Liver (tissue), 9 donors: ENCODE measurements around the gene CNBP. TPM values are rescaled to one million over a fixed set of nuclear protein-coding genes. Genes with fewer than 3 reads are reported as not detected.

Experiments
- DNase-seq: peaks from one replicate; pipeline ENCODE4 v3.0.0-alpha.2; 2017; ENCODE audit warnings: low spot score
- H3K27ac ChIP-seq, 2 donors: one replicate each; pipeline ENCODE4 v1.7.0; 2013; ENCODE audit warnings: inconsistent platforms in 2 of 2, low read length in 2 of 2, control low read depth in 1 of 2, low read depth in 1 of 2, mild to moderate bottlenecking in 1 of 2
- H3K27me3 ChIP-seq, 4 donors: one replicate each; pipeline versions ENCODE4 v1.6.1 to v1.7.0; 2013; ENCODE audit warnings: low read length in 3 of 4, inconsistent platforms in 1 of 4, mild to moderate bottlenecking in 1 of 4, moderate library complexity in 1 of 4; ENCODE audit not compliant: control insufficient read depth in 4 of 4, insufficient read depth in 4 of 4
- H3K36me3 ChIP-seq, 4 donors: one replicate each; pipeline versions ENCODE4 v1.6.1 to v1.7.0; 2013; ENCODE audit warnings: low read length in 3 of 4, mild to moderate bottlenecking in 3 of 4, low read depth in 1 of 4, moderate library complexity in 1 of 4; ENCODE audit not compliant: control insufficient read depth in 4 of 4, insufficient read depth in 3 of 4
- H3K4me1 ChIP-seq, 4 donors: one replicate each; pipeline versions ENCODE4 v1.6.1 to v1.7.0; 2013; ENCODE audit warnings: low read length in 3 of 4, mild to moderate bottlenecking in 3 of 4, moderate library complexity in 1 of 4; ENCODE audit not compliant: control insufficient read depth in 4 of 4, insufficient read depth in 4 of 4
- H3K4me3 ChIP-seq, 3 donors: one replicate each; pipeline versions ENCODE4 v1.6.1 to v1.7.0; 2013; ENCODE audit warnings: low read length in 3 of 3, control low read depth in 1 of 3, low read depth in 1 of 3, mild to moderate bottlenecking in 1 of 3
- H3K9ac ChIP-seq, 2 donors: one replicate each; pipeline ENCODE4 v1.7.0; 2013; ENCODE audit warnings: low read length in 2 of 2, mild to moderate bottlenecking in 2 of 2, moderate library complexity in 2 of 2, control low read depth in 1 of 2, low read depth in 1 of 2
- H3K9me3 ChIP-seq, 4 donors: one replicate each; pipeline versions ENCODE4 v1.6.1 to v1.7.0; 2013; ENCODE audit warnings: low read length in 3 of 4; ENCODE audit not compliant: control insufficient read depth in 4 of 4
- ATF3 ChIP-seq: IDR thresholded peaks from 2 replicates; pipeline ENCODE4 v1.6.1; 2016; ENCODE audit warnings: antibody characterized with exemption
- CTCF ChIP-seq: fragments of 150-350 bp; IDR thresholded peaks from 2 replicates; pipeline ENCODE4 v1.5.1; 2017; ENCODE audit warnings: improper control_type of control experiment, low read depth, low read length; ENCODE audit not compliant: missing input control
- EGR1 ChIP-seq, 2 donors: IDR thresholded peaks; 2 replicates each; pipeline ENCODE4 v1.6.1; 2016 to 2018; ENCODE audit warnings: antibody characterized with exemption in 2 of 2, low read depth in 2 of 2
- FOXA1 ChIP-seq: IDR thresholded peaks from 2 replicates; pipeline ENCODE4 v1.6.1; 2016; ENCODE audit warnings: antibody characterized with exemption
- FOXA2 ChIP-seq: IDR thresholded peaks from 2 replicates; pipeline ENCODE4 v1.6.1; 2016; ENCODE audit warnings: antibody characterized with exemption
- GABPA ChIP-seq, 2 donors: IDR thresholded peaks in 1 of 2; conservative IDR thresholded peaks in 1 of 2; 2 replicates each; pipeline ENCODE4 v1.6.1; 2016; ENCODE audit warnings: antibody characterized with exemption in 2 of 2, mild to moderate bottlenecking in 1 of 2, moderate library complexity in 1 of 2
- HNF4A ChIP-seq, 2 donors: conservative IDR thresholded peaks; 2 replicates each; pipeline ENCODE4 v1.6.1; 2016; ENCODE audit warnings: antibody characterized with exemption in 2 of 2, mild to moderate bottlenecking in 2 of 2
- HNF4G ChIP-seq: IDR thresholded peaks from 2 replicates; pipeline ENCODE4 v1.6.1; 2016; ENCODE audit warnings: antibody characterized with exemption
- JUND ChIP-seq, 2 donors: IDR thresholded peaks; 2 replicates each; pipeline ENCODE4 v1.6.1; 2016; ENCODE audit warnings: antibody characterized with exemption in 2 of 2
- MAX ChIP-seq: IDR thresholded peaks from 2 replicates; pipeline ENCODE4 v1.6.1; 2016; ENCODE audit warnings: antibody characterized with exemption
- NR2F2 ChIP-seq: IDR thresholded peaks from 2 replicates; pipeline ENCODE4 v1.6.1; 2016; ENCODE audit warnings: antibody characterized with exemption
- RAD21 ChIP-seq, 2 donors: IDR thresholded peaks; 2 replicates each; pipeline ENCODE4 v1.6.1; 2016; ENCODE audit warnings: antibody characterized with exemption in 2 of 2, mild to moderate bottlenecking in 2 of 2
- REST ChIP-seq: IDR thresholded peaks from 2 replicates; pipeline ENCODE4 v1.6.1; 2016; ENCODE audit warnings: antibody characterized with exemption, mild to moderate bottlenecking
- RXRA ChIP-seq, 2 donors: IDR thresholded peaks; 2 replicates each; pipeline ENCODE4 v1.6.1; 2017 to 2018; ENCODE audit warnings: antibody characterized with exemption in 2 of 2, mild to moderate bottlenecking in 1 of 2
- SP1 ChIP-seq: IDR thresholded peaks from 2 replicates; pipeline ENCODE4 v1.6.1; 2018; ENCODE audit warnings: antibody characterized with exemption, mild to moderate bottlenecking
- TAF1 ChIP-seq: conservative IDR thresholded peaks from 2 replicates; pipeline ENCODE4 v1.6.1; 2016; ENCODE audit warnings: antibody characterized with exemption, mild to moderate bottlenecking
- YY1 ChIP-seq: IDR thresholded peaks from 2 replicates; pipeline ENCODE4 v1.6.1; 2016; ENCODE audit warnings: antibody characterized with exemption, mild to moderate bottlenecking
- WGBS: extraction: QIAGEN DNeasy Blood & Tissue Kit; methylation state at CpG from one replicate; pipeline ENCODE4 v1.1.7; 2013; 5-methylcytosine and 5-hydroxymethylcytosine counted together
- polyA plus RNA-seq, 2 donors: library from polyadenylated mRNA; stranded (reverse) in 1 of 2; unstranded in 1 of 2; fragments of 200-250 nt in 1 of 2; fragments of >200 nt in 1 of 2; fragmentation: Nextera tagmentation in 1 of 2; extraction: Ambion mirVana in 1 of 2; gene quantifications; one replicate each; pipeline versions ENCODE4 v1.2.1 to v1.2.3, GENCODE V29; 2013 to 2015
- total RNA-seq, 2 donors: library from RNA; depleted of rRNA; stranded (reverse); fragments of >200 nt; gene quantifications; one replicate each; pipeline ENCODE4 v1.2.3, GENCODE V29; 2014
- donor health status: healthy.
- donor health status: healthy.
- donor health status: healthy.
- donor health status: healthy.
- donor health status: healthy.

The CNBP gene
- total and polyA plus RNA-seq, 4 donors: 162 to 291 (median 214) TPM

- H3K4me1 ChIP-seq: peaks cover 0 to 15% (median 11%) of the 10 kb centered on the region in 4 donors
- H3K9ac ChIP-seq: no peak overlapping the region
- no peak for DNase-seq
- TF ChIP-seq HNF4A (conservative IDR thresholded peaks at IDR 0.05) (no peak), ATF3 (no peak), HNF4G (no peak), JUND (IDR thresholded peaks at IDR 0.05) (no peak), FOXA1 (no peak), NR2F2 (no peak), CTCF (no peak), FOXA2 (no peak), GABPA (IDR thresholded peaks at IDR 0.05 in 1 of 2, conservative IDR thresholded peaks at IDR 0.05 in 1 of 2) (no peak), SP1 (no peak), YY1 (no peak), TAF1 (no peak), EGR1 (IDR thresholded peaks at IDR 0.05; ENCODE audit: low read depth in 2 of 2) (no peak), RAD21 (IDR thresholded peaks at IDR 0.05) (no peak)
- H3K9me3 ChIP-seq: no peaks in the 10 kb centered on the region
- H3K27me3 ChIP-seq: no peaks in the 10 kb centered on the region
- WGBS: 96% methylated on average over 5 of the region's 5 CpGs
- H3K36me3 ChIP-seq: peaks cover 22 to 67% (median 45%) of the 10 kb centered on the region in 4 donors
- H3K4me3 ChIP-seq: no peak overlapping the region
- H3K27ac ChIP-seq: no peak overlapping the region
Observed at GRCh38 chr3:129132097-129132866, 51.4 kb downstream of the CNBP start.

GRCh38 chr3:129131465-129132088 lies 52.1 kb downstream of the CNBP start:
- Histone ChIP-seq H3K27ac (no peak overlapping the region), H3K9ac (no peak overlapping the region), H3K4me3 (no peak overlapping the region), H3K4me1 (peaks cover 0 to 15% (median 11%) of the 10 kb centered on the region in 4 donors), H3K36me3 (peaks cover 23 to 73% (median 44%) of the 10 kb centered on the region in 4 donors), H3K27me3 (no peaks in the 10 kb centered on the region), H3K9me3 (no peaks in the 10 kb centered on the region)
- 74% methylated on average over 2 of the region's 2 CpGs for WGBS
- no peak for DNase-seq
- TF ChIP-seq HNF4A (conservative IDR thresholded peaks at IDR 0.05) (peak; percentile 50 to 56), REST (no peak), RXRA (IDR thresholded peaks at IDR 0.05) (peak; percentile 57 to 78), CTCF (no peak), JUND (IDR thresholded peaks at IDR 0.05) (peak in 1 of 2 donors; percentile 16), SP1 (peak; percentile 21), MAX (no peak), ATF3 (no peak)
